Measurements from ENCODE around the gene TSPAN17. TPM values are rescaled to one million over a fixed set of nuclear protein-coding genes. Genes with fewer than 3 reads are reported as not detected.

TSPAN17 gene
- total RNA-seq, 1 donor from 2014 or later: 53.9 TPM

DNA sequence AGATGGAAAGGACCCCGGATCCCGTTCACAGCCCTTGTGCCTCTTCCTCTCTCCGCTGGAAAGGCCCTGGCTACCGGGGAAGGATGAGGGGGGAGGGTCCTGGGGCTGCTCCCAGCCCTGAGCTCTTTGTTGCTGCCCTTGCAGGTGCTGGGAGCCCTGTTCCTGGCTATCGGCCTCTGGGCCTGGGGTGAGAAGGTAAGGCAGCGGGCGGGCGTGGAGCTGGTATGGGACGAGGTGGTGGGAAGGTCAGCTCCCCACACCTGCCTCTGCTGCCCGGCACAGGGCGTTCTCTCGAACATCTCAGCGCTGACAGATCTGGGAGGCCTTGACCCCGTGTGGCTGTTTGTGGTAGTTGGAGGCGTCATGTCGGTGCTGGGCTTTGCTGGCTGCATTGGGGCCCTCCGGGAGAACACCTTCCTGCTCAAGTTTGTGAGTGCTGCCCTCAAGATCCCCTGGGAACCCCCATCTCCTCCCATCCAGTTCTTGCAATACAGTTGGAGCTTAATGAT, 4.2 kb downstream of the TSPAN17 start:
- no peak overlapping the region for H3K4me3 ChIP-seq (ENCODE audit: low read depth, low read length)
- H3K36me3 ChIP-seq (ENCODE audit: control insufficient read depth, insufficient read depth, low read length): no peaks in the 10 kb centered on the region
- DNase-seq (ENCODE audit: low read depth): no peak
- TF ChIP-seq, protein P1, sequence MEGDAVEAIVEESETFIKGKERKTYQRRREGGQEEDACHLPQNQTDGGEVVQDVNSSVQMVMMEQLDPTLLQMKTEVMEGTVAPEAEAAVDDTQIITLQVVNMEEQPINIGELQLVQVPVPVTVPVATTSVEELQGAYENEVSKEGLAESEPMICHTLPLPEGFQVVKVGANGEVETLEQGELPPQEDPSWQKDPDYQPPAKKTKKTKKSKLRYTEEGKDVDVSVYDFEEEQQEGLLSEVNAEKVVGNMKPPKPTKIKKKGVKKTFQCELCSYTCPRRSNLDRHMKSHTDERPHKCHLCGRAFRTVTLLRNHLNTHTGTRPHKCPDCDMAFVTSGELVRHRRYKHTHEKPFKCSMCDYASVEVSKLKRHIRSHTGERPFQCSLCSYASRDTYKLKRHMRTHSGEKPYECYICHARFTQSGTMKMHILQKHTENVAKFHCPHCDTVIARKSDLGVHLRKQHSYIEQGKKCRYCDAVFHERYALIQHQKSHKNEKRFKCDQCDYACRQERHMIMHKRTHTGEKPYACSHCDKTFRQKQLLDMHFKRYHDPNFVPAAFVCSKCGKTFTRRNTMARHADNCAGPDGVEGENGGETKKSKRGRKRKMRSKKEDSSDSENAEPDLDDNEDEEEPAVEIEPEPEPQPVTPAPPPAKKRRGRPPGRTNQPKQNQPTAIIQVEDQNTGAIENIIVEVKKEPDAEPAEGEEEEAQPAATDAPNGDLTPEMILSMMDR (IDR thresholded peaks at IDR 0.05; ENCODE audit: insufficient read depth, low read length, poor library complexity, severe bottlenecking): no peak
- H3K27me3 ChIP-seq (ENCODE audit: control insufficient read depth, insufficient read depth, low read length): no peaks in the 10 kb centered on the region

DNA sequence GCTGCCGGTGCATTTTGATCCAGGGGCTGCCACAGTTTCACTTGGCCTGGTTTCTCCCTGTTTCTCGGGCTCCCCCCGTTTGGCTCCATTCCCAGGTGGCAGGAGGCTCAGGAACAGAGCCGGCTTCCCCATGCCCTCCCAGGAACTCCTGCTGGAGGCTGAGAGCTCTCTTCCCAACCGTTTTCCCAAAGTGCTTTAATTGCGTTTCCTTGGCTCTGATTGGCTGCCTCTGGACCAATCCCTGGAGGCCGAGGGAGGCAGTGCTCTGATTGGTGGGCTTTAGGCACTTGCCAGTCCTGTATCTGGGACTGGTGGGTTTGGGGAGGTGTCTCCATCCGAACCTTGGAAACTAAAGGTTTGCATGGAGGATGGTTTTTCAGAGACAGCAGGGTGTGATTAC, 4.9 kb downstream of the TSPAN17 start:
- Histone ChIP-seq H3K36me3 (ENCODE audit: control insufficient read depth, insufficient read depth, low read length) (no peaks in the 10 kb centered on the region), H3K27me3 (ENCODE audit: control insufficient read depth, insufficient read depth, low read length) (no peaks in the 10 kb centered on the region), H3K4me3 (ENCODE audit: low read depth, low read length) (no peak overlapping the region)
- DNase-seq (ENCODE audit: low read depth): no peak
- TF ChIP-seq, protein P1 (IDR thresholded peaks at IDR 0.05; ENCODE audit: insufficient read depth, low read length, poor library complexity, severe bottlenecking): no peak

DNA sequence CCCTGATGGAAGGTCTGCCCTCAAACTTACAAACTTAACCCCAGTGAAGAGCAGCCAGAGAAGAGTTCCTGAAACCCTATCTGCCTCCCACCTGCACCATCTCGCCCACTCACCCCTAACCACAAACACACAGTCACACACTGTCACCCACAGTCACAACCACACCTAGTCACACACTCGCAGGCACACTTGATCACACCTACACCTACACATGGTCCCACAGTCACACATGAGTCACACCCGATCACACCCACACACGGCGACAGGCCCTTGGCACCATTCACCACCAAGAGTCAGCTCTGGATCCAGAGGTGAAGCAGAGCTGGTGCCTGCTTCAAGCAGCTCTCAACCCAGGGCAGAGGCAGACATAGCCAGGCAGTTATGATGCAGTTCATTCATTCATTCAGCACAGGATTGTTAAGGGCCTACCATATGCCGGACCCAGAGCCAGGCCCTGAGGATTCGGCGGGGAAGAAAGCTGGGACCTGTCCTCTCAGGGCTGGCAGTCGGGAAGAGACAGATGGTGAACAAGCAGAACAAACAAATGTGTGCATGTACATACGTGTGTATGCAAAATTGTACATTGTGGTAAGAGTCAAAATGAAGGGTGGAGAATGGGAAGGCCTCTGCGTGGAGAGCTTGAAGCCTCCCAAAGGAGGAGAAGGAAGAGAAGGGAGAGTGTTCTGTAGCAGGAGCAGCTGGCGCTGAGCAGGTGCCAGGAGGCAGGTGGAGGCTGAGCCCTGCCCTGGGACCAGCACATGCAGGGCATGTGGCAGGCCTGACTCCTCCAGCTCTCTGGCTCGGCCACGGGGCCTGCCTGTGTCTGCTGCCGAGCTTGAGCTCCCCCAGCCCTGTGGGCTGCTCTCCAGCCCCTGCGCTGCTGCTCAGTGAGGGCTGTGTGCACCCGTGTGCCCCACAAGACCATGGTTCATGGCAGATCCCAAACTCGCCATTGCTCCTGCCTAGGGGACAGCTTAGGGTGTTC, 6.4 kb downstream of the TSPAN17 start:
- TF ChIP-seq, protein P1 (IDR thresholded peaks at IDR 0.05; ENCODE audit: insufficient read depth, low read length, poor library complexity, severe bottlenecking): no peak
- no peaks in the 10 kb centered on the region for H3K36me3 ChIP-seq (ENCODE audit: control insufficient read depth, insufficient read depth, low read length)
- DNase-seq (ENCODE audit: low read depth): no peak
- H3K4me3 ChIP-seq (ENCODE audit: low read depth, low read length): no peak overlapping the region
- no peaks in the 10 kb centered on the region for H3K27me3 ChIP-seq (ENCODE audit: control insufficient read depth, insufficient read depth, low read length)

DNA sequence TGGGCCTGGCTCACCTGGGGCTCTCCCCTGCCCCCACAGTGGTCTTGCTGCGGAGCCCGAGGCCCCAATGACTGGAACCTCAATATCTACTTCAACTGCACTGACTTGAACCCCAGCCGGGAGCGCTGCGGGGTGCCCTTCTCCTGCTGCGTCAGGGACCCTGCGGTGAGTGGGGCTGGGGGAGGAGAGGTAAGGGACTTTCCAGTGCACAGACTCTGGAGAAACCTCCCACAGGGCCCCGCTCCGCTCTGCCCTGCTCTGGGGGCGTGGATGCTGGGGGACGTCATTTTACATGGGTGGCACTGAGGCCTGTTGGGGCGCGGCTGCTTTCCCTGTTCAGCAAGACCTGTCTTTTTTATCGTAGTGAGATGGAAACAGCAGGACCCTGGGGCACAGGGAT, 7.6 kb downstream of the TSPAN17 start:
- no peak overlapping the region for H3K4me3 ChIP-seq (ENCODE audit: low read depth, low read length)
- H3K36me3 ChIP-seq (ENCODE audit: control insufficient read depth, insufficient read depth, low read length): no peaks in the 10 kb centered on the region
- no peak for DNase-seq (ENCODE audit: low read depth)
- no peaks in the 10 kb centered on the region for H3K27me3 ChIP-seq (ENCODE audit: control insufficient read depth, insufficient read depth, low read length)
- TF ChIP-seq, protein P1 (IDR thresholded peaks at IDR 0.05; ENCODE audit: insufficient read depth, low read length, poor library complexity, severe bottlenecking): no peak

- no peak overlapping the region for H3K4me3 ChIP-seq (ENCODE audit: low read depth, low read length)
- peaks cover 2% of the 10 kb centered on the region for H3K27me3 ChIP-seq (ENCODE audit: control insufficient read depth, insufficient read depth, low read length)
- TF ChIP-seq, protein P1 (IDR thresholded peaks at IDR 0.05; ENCODE audit: insufficient read depth, low read length, poor library complexity, severe bottlenecking): no peak
- DNase-seq (ENCODE audit: low read depth): no peak
- H3K36me3 ChIP-seq (ENCODE audit: control insufficient read depth, insufficient read depth, low read length): no peaks in the 10 kb centered on the region
Observed at GRCh38 chr5:176656467-176656990, 9.2 kb downstream of the TSPAN17 start.
